Activated CD4-positive, alpha-beta T cell treated with anti-CD3 and anti-CD28 coated beads, Interleukin-2, amount 50 U/mL, for 48 hours (primary cell): ENCODE measurements around the gene COG5.

Experiments
- DNase-seq, 2 experiments: peaks; one replicate each; pipeline ENCODE4 v3.0.0-alpha.2; 2020

Gene COG5

GRCh38 chr7:107453388-107453787, 110.3 kb downstream of the COG5 start:
- DNase-seq: no peak

- no peak for DNase-seq
Measured at GRCh38 chr7:107450970-107451369, 112.8 kb downstream of the COG5 start.

GRCh38 chr7:107446988-107447387, 116.7 kb downstream of the COG5 start:
- DNase-seq: no peak

GRCh38 chr7:107446531-107446930, 117.2 kb downstream of the COG5 start:
- peak; percentile 9 to 34 for DNase-seq

GRCh38 chr7:107442678-107443077, 121.0 kb downstream of the COG5 start:
- no peak for DNase-seq

GRCh38 chr7:107441581-107442422, 121.9 kb downstream of the COG5 start:
- no peak for DNase-seq

- DNase-seq: no peak
Measured at GRCh38 chr7:107439025-107439424, 124.7 kb downstream of the COG5 start.

GRCh38 chr7:107435749-107436148, 128.0 kb downstream of the COG5 start:
- DNase-seq: no peak

GRCh38 chr7:107432261-107432660, 131.5 kb downstream of the COG5 start:
- no peak for DNase-seq

- DNase-seq: no peak
Measured at GRCh38 chr7:107430057-107430456, 133.7 kb downstream of the COG5 start.

GRCh38 chr7:107428642-107429041, 135.1 kb downstream of the COG5 start:
- no peak for DNase-seq

GRCh38 chr7:107427462-107427861, 136.3 kb downstream of the COG5 start:
- DNase-seq: no peak

GRCh38 chr7:107414198-107414597, 149.5 kb downstream of the COG5 start:
- no peak for DNase-seq

- DNase-seq: no peak
Measured at GRCh38 chr7:107408349-107408748, 155.4 kb downstream of the COG5 start.

GRCh38 chr7:107405559-107405958, 158.2 kb downstream of the COG5 start:
- DNase-seq: no peak

- no peak for DNase-seq
Measured at GRCh38 chr7:107404740-107405537, 158.8 kb downstream of the COG5 start.

- DNase-seq: no peak
Measured at GRCh38 chr7:107398161-107398560, 165.6 kb downstream of the COG5 start.

GRCh38 chr7:107396990-107397389, 166.7 kb downstream of the COG5 start:
- DNase-seq: no peak

GRCh38 chr7:107396081-107396480, 167.6 kb downstream of the COG5 start:
- DNase-seq: no peak

GRCh38 chr7:107394831-107395230, 168.9 kb downstream of the COG5 start:
- no peak for DNase-seq

- DNase-seq: no peak
Measured at GRCh38 chr7:107394276-107394675, 169.4 kb downstream of the COG5 start.

GRCh38 chr7:107392830-107393229, 170.9 kb downstream of the COG5 start:
- no peak for DNase-seq

GRCh38 chr7:107390916-107391315, 172.8 kb downstream of the COG5 start:
- no peak for DNase-seq

- no peak for DNase-seq
Measured at GRCh38 chr7:107388604-107389003, 175.1 kb downstream of the COG5 start.
